HG03439 (cell line): ENCODE measurements around the gene TGFBRAP1.

ENCODE experiments used
- ATAC-seq: cut with Tn5 transposase; IDR thresholded peaks from one replicate; pipeline ENCODE4 v1.9.1; 2021; ENCODE audit warnings: mild to moderate bottlenecking, moderate library complexity; ENCODE audit not compliant: unreplicated experiment

Gene TGFBRAP1

GRCh38 chr2:105243961-105244360, 85.6 kb downstream of the TGFBRAP1 start:
- ATAC-seq, result no peak

DNA sequence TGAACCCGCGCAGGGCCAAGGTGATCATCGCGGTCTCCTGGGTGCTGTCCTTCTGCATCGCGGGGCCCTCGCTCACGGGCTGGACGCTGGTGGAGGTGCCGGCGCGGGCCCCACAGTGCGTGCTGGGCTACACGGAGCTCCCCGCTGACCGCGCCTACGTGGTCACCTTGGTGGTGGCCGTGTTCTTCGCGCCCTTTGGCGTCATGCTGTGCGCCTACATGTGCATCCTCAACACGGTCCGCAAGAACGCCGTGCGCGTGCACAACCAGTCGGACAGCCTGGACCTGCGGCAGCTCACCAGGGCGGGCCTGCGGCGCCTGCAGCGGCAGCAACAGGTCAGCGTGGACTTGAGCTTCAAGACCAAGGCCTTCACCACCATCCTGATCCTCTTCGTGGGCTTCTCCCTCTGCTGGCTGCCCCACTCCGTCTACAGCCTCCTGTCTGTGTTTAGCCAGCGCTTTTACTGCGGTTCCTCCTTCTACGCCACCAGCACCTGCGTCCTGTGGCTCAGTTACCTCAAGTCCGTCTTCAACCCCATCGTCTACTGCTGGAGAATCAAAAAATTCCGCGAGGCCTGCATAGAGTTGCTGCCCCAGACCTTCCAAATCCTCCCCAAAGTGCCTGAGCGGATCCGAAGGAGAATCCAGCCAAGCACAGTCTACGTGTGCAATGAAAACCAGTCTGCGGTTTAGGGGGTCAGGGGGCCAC, 87.1 kb downstream of the TGFBRAP1 start:
- no peak for ATAC-seq

DNA sequence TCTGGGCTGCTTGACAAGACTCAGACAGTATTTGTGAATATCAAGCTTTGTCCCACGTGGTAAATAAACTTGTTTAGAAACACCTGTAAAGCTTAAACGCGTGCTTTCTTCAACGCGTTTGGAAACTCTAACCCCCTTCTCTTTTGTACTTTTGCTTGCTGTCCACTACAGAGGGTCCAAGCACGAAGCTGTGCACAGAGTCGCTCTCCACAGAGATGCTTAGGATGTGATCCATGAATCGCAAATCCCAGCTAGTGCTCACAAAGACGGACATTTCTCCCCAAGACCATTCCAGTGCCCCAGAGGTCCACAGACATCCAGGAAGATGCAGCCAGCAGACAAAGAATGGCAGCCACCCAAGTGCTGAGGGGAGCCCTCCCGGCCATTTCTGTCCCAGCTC, 88.1 kb downstream of the TGFBRAP1 start, which contains the start of gene GPR45:
Gene GPR45 (plus strand): TSS at position 301 of the 400 bp plus-strand sequence. CDS start 116 bp downstream, outside the sequence.
- no peak for ATAC-seq

DNA sequence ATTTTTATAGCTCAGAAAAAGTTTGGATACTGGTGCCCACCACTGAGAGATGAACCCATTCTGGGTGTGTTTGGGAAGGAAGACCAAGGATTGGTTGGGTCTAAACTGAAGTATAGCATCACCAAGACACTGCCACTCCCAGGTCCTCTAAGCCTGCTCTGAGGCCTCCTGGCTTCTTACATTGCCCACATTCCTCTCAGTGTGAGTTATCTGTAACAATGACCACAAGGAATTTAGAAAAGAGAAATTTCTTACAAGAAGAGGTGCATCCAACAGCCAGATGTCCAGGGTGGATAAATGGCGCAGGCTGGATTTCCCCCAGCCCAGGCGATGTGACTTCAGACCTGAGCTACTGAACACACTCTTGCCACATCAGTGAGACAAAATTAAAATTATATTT, 89.6 kb downstream of the TGFBRAP1 start:
- no peak for ATAC-seq

DNA sequence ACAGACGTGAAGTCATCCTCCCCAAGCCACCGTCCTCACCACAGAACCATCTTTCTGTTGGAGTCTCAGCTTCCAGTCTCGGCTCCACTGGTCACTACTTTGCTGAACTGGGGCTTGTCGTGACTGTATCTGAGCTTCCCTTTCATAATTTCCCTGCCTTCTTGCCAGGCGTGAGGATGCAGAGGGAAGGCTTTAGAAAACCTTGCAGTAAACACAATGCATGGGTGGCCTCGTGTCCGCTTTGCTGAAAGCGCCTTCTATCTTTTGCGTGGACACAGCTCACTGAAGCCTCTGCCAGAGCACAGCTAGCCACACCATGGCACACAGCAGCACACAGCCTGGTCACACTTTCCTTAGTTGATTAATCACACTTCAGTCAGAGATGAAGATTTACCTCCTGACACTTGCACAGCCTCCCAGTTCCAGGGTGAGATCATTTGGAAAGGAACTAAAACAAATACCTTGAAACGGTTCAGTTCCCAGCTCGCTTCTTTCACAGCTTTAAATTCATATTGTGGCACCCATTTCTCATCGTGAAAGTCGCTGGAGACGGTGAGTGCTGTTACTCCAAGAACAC, 90.8 kb downstream of the TGFBRAP1 start:
- ATAC-seq, result no peak

- ATAC-seq, result no peak
These were observed 92.3 kb downstream of the TGFBRAP1 start for GRCh38 chr2:105237045-105237765.

DNA sequence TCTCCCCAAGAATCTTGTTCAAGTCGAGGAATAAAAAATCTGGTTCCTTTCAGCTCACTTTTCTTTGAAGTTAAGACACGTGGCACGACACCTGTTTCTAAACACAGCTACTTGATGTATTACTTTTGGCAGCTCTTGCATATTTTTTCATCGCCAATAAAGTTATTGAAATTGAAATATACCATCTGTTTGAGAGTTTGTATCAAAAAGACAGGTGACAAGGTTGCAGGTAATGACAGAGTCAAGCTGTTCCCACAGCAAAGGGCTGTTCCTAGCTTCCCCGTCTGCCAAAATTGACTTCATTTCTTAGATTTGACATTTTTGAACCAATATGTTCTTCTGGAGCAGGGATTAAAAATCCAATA, 93.5 kb downstream of the TGFBRAP1 start:
- ATAC-seq, result no peak

- ATAC-seq, result no peak
These were observed 94.0 kb downstream of the TGFBRAP1 start for GRCh38 chr2:105235388-105236059.

- no peak for ATAC-seq
These were observed 98.3 kb downstream of the TGFBRAP1 start for GRCh38 chr2:105231232-105231619.

DNA sequence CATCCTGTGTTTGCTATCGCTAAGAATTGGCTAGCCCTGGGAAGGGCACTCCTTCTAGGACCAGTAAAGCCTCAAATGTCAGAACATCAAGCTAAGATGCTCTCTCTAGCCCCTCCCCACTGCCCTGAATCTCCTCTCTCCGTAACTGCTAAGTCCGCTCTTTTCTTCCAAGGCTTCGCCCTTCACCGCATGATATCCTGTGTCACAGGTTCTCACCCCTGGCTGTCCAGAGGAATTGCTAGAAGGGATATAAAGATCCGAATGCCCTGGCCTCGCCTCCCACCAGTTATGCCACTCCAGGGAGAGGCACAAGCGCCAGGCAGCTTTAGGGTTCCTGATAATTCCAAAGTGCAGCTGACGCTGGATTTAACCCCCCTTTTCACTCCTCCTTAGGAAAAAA, 105.1 kb downstream of the TGFBRAP1 start:
- no peak for ATAC-seq

DNA sequence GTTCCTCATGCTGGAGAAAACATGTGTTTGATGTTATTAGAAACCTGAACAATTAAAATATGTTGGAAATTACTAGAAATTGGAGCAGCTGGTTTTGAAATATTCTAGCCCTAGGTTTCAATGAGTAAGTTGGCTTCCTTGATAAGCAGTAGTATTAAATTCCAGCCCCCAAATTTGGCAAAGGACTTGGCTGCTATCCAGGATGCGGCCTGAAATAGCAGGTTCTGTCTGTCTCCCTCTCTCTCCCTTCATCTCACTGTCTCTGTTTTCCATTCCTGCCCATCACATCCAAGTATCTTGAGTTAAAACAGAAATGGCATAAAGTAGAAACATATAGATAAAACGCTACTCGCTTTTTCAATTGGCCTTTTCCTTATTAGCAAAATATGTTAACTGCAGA, 108.9 kb downstream of the TGFBRAP1 start:
- ATAC-seq, result no peak

DNA sequence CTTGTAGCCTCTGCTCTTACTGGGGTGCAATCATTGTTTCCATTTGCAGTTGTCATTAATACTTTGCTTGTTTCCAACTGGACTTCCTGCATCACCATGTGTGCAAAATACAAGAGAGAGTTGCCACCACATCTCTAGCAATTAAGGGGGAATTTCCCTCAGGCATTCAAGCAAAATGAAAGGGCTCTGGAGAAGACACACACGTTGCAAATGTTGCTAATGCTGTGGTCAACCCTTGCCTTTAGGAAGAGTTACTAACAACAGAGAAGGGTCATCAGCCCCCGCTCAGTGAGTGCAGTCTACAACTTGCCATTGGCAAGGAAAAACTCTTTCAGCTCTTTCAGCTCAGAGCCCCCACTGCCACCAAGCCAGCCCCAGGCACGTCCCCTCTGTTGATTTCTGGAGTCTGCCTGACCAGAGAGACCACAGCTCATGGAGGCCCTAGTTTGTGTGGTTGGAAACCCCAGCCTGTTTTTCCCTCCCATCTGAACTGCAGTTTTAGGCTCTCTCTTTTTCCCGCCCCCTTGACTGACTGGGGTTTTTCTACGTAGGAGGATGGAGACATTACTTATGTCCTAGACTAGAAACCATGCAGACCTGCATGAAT, 113.8 kb downstream of the TGFBRAP1 start:
- no peak for ATAC-seq
